Hippocampal formation (tissue), 2 donors: Measurements from ENCODE around the gene CDH23.
"Not testable (repeated sequence)": the region's sequence is repeated elsewhere in the genome, so short reads cannot be mapped to it uniquely, and the experiment has no call there.

Experiments
- DNase-seq, 2 donors: peaks; one replicate each; lab custom pipeline; 2025; lab: John Stamatoyannopoulos, UW

Gene CDH23

GRCh38 chr10:71850021-71850742, 453.5 kb downstream of the CDH23 start:
- no peak for DNase-seq

GRCh38 chr10:71850743-71851464, 454.2 kb downstream of the CDH23 start, which contains the start of gene PSAP:
PSAP (minus strand) TSS chr10:71851251; CDS start chr10:71851221, 30 bp downstream.
- DNase-seq = peak; percentile 92 to 95

DNA sequence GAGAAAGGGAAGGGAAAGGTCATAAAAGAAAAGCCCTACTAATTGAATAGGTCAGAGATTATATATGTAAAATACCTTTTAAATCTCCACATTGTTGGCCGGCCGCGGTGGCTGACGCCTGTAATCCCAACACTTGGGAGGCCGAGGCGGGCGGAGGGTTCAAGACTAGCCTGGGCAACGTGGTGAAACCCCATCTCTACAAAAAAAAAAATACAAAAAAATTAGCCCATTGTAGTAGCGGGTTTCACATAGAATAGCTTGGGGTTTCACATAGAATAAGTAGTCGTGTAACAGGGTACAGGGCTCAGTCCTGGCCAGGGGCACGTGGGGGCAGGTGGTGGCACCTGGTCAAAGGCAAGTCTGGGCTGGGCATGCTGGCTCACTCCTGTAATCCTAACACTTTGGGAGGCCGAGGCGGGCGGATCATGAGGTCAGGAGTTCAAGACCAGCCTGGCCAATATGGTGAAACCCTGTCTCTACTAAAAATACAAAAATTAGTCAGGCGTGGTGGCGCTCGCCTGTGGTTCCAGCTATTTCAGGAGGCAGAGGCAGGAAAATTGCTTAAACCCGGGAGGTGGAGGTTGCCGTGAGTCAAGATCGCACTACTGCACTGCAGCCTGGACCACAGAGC, 454.9 kb downstream of the CDH23 start:
- DNase-seq = not testable (repeated sequence)

GRCh38 chr10:71852355-71852937, 455.7 kb downstream of the CDH23 start:
- DNase-seq = peak in 1 of 2 donors; percentile 27

GRCh38 chr10:71854031-71854430, 457.3 kb downstream of the CDH23 start:
- DNase-seq = peak; percentile 27 to 77

DNA sequence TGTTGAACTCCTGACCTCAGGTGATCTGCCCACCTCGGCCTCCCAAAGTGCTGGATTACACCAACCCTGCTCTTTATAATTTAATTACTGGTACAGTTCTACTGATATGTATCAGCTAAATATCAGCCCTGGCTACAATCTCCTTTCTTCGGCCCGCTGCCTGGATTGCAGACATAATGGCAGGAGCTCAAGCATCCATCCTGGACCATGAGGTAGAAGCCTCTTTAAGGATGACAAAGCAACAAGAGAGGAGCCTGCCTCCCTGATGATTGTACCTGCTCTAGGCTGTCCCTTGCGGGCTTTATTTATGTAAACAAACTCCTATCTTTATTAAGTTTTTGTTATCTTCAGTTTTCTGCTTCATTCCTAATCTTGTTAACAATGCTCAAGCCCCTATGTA, 459.9 kb downstream of the CDH23 start:
- DNase-seq = no peak

DNA sequence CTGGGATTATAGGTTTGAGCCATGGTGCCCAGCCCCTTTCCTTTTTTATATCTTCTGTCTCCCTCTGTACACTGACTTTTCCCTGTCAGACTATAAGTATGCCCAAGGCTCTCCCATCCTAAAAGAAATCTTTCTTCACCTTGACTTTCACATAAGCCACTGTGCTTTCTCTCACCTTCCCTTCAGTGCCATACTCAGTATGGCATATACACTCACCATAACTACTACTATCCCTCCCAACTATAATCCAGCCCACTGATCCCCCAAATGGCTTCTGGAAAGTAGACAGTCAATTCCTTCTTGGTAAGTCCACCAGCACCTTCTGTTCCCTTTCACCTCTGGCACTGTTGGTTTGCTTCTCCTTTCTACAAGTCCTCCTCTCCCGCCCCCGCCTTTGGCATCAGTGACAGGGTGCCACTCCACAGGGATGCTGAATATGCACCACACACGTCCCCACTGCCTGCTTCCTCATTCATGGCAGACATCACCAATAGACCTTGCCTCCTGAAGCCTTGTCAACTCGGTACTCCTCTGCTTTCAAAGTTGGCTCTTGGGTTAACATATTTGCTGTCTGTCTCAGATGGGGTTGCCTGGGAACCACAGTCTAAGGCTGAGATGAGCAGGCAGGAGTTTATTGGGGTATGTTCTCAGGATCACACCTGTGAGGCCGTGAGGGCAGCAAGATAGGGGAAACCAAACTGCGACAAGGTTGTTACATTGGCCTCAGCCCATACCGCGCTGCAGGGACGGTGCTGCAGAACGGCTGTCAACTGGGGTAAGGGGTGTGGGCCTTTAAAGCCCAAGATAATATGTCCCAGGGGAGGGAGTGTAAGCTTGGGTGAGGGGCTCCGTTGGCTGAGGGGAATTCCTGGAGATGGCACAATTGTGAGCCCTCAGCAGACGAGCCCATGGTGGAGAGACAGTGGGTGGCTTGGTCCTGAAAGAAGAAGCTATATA, 461.5 kb downstream of the CDH23 start:
- no peak for DNase-seq

DNA sequence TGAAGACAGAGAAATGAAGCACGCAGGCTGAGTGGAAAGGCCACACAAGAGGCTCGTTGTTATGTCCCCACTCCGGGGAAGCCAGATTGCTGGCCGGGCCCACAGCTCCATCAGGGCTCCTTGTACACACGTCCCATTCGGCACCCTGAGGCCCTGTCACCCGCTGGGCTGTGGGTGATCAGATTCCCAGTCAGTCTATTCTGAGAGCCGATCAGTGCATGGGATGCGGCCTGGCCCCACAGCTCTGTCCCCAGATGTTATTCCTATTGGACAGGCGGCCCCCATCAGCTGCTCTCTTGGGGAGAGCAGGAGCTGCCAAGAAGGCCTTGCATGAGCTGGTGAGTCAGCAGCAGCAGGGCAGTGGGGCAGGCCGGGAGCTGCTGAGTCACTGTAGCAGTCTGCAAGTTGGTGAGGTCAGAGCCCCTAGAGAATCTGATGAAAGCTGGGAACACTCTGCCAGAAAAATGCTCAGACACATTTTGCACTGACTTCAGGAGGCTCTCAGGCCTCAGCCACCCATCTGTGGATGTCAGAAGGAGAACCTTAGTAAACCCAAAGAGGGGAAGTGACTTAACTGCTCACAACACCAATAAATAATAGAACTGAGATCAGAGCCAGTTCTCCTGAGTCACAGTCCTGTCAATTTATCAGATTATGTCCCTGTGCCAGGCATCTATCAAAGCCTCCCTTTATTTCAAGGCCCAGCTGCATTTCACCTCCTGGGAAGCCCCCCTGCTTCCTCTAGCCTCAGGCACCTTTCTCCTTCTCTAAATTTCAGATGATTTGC, 463.7 kb downstream of the CDH23 start:
- DNase-seq = peak; percentile 93 to 98

GRCh38 chr10:71863203-71863602, 466.5 kb downstream of the CDH23 start:
- DNase-seq = no peak

DNA sequence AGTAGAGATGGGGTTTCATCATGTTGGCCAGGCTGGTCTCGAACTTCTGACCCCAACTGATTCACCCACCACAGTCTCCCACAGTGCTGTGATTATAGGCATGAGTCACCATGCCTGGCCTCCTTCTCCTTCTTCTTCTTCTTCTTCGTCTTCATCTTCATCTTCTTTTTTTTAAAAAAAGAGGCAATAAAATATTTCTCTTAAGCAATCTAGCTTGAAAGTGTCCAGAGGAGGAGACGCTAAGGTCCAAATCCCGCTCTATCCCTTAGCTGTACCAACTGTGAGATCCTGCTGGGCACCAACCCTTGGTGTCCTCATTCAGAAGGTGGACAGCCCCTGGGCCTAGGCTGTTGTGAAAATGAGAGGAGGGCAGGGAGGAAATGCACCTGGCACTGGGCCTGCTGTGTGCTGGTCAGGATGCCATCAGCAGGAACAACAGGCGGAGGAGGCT, 468.2 kb downstream of the CDH23 start:
- DNase-seq = no peak
